Measurements from ENCODE around the gene FLYWCH1. TPM values are rescaled to one million over a fixed set of nuclear protein-coding genes. Genes with fewer than 3 reads are reported as not detected.

FLYWCH1 gene
- total RNA-seq, 1 experiment from 2014 or later, result 12.5 TPM

DNA sequence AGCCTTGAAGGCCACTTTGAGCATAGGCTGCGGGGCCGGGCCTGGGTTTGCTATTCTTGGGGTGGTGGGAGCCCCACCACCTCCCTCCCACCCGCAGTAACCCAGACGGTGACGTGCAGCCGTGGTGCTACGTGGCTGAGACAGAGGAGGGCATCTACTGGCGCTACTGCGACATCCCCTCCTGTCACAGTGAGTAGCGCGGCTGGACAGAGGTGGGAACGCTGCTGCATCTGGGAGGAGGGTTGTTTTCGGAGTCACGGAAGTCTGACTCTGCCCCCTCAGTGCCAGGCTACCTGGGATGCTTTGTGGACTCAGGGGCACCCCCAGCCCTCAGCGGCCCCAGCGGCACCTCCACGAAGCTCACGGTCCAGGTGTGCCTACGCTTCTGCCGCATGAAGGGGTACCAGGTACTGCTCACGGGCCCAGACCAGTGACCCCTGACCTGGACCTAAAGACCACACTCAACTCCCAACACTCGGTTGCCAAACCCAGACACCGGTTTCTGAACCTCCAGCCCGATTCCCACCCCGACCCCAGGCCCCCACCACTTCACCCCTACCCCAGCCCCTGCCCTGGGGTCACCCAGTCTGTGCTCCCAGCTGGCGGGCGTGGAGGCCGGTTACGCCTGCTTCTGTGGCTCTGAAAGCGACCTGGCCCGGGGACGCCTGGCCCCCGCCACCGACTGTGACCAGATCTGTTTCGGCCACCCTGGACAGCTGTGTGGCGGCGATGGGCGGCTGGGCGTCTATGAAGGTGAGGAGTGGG, 54.5 kb downstream of the FLYWCH1 start:
- Mint-ChIP-seq H3K36me3 (ENCODE audit: insufficient read depth in 1 of 3, low read depth in 3 of 3) (peaks cover 0 to 7% (median 3%) of the 10 kb centered on the region in 3 experiments; a peak in 3 of 7 replicates), H3K9me3 (no peaks in the 10 kb centered on the region; a peak in 1 of 5 replicates), H3K27me3 (ENCODE audit: low read depth) (peaks cover 25% of the 10 kb centered on the region), H3K4me3 (no peak overlapping the region; a peak in 1 of 5 replicates), H3K27ac (no peak overlapping the region), H3K4me1 (peaks cover 17 to 23% of the 10 kb centered on the region in 2 experiments)
- Histone ChIP-seq H3K27ac (ENCODE audit: insufficient read length, low read depth, low read length) (no peak overlapping the region), H3K4me1 (ENCODE audit: insufficient read depth, low read length) (no peaks in the 10 kb centered on the region; the same call in 1 of the 2 replicates), H3K14ac (ENCODE audit: insufficient read depth, low read length) (no peak overlapping the region), H3K27me3 (ENCODE audit: insufficient read depth, low read length) (no peaks in the 10 kb centered on the region), H3K9ac (ENCODE audit: extremely low read depth, insufficient read length, low read length) (no peak overlapping the region), H2BK12ac (ENCODE audit: insufficient read length, low read depth, low read length) (no peak overlapping the region), H4K8ac (replicated peaks; ENCODE audit: insufficient read length, low read depth, low read length) (no peak overlapping the region), H2AK5ac (ENCODE audit: insufficient read length, low read length) (no peak overlapping the region), H3K9me3 (ENCODE audit: control insufficient read depth, low read depth, low read length) (no peaks in the 10 kb centered on the region), H4K5ac (ENCODE audit: insufficient read length, low read depth, low read length) (no peak overlapping the region), H3K23me2 (ENCODE audit: insufficient read length, low read depth, low read length, poor library complexity, severe bottlenecking) (peaks cover 19% of the 10 kb centered on the region), H4K91ac (ENCODE audit: insufficient read length, low read depth, low read length) (no peak overlapping the region), H3K4ac (ENCODE audit: low read depth, low read length) (no peak overlapping the region), H3K23ac (ENCODE audit: insufficient read length, low read depth, low read length) (no peak overlapping the region), H2BK20ac (ENCODE audit: low read depth, low read length, poor library complexity, severe bottlenecking) (no peak overlapping the region), H3K18ac (ENCODE audit: insufficient read length, low read depth, low read length) (no peak overlapping the region), H3K79me2 (ENCODE audit: insufficient read depth, low read length) (no peaks in the 10 kb centered on the region), H4K20me1 (ENCODE audit: control insufficient read depth, insufficient read depth, insufficient read length) (peaks cover 3% of the 10 kb centered on the region), H3K56ac (ENCODE audit: insufficient read length, low read depth, low read length) (no peak overlapping the region), H2BK15ac (ENCODE audit: low read depth, low read length) (no peak overlapping the region), H3K4me2 (ENCODE audit: insufficient read depth, insufficient read length, low read length) (no peak overlapping the region), H3T11ph (ENCODE audit: low read length) (no peak overlapping the region), H2AFZ (ENCODE audit: low read length) (no peak overlapping the region), H2BK5ac (ENCODE audit: insufficient read length, low read length) (no peak overlapping the region), H2BK120ac (ENCODE audit: low read depth, low read length, poor library complexity, severe bottlenecking) (no peak overlapping the region), H3K79me1 (ENCODE audit: insufficient read depth, low read depth, low read length, poor library complexity, severe bottlenecking) (no peaks in the 10 kb centered on the region)
- peak; percentile 32 for DNase-seq
- no CpG with 5 or more reads among the region's 39 CpGs for WGBS (ENCODE audit: extremely low coverage, insufficient read length, low lambda C conversion rate)
- TF ChIP-seq, protein P1, sequence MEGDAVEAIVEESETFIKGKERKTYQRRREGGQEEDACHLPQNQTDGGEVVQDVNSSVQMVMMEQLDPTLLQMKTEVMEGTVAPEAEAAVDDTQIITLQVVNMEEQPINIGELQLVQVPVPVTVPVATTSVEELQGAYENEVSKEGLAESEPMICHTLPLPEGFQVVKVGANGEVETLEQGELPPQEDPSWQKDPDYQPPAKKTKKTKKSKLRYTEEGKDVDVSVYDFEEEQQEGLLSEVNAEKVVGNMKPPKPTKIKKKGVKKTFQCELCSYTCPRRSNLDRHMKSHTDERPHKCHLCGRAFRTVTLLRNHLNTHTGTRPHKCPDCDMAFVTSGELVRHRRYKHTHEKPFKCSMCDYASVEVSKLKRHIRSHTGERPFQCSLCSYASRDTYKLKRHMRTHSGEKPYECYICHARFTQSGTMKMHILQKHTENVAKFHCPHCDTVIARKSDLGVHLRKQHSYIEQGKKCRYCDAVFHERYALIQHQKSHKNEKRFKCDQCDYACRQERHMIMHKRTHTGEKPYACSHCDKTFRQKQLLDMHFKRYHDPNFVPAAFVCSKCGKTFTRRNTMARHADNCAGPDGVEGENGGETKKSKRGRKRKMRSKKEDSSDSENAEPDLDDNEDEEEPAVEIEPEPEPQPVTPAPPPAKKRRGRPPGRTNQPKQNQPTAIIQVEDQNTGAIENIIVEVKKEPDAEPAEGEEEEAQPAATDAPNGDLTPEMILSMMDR (conservative IDR thresholded peaks at IDR 0.05), result no peak

Measured in H9 (cell line).